Thoracic aorta (tissue), 2 donors: Measurements from ENCODE around the gene TBP. TPM values are rescaled to one million over a fixed set of nuclear protein-coding genes. Genes with fewer than 3 reads are reported as not detected.
"Not testable (repeated sequence)": the region's sequence is repeated elsewhere in the genome, so short reads cannot be mapped to it uniquely, and the experiment has no call there.

Source experiments
- ATAC-seq: fragments of 150-250 bp; one replicate; pipeline ENCODE4 v1.8.0; 2017; ENCODE audit warnings: low read depth; ENCODE audit not compliant: insufficient number of reproducible peaks, low FRiP score
- DNase-seq: peaks from one replicate; pipeline ENCODE4 v3.0.0-alpha.2; 2020; ENCODE audit warnings: low spot score
- H3K27ac ChIP-seq, 2 donors: fragments of 200-600 bp; sonication (generic); 1 replicate in 1 of 2; 2 replicates in 1 of 2; pipeline ENCODE4 v1.5.1; 2016; ENCODE audit warnings: mild to moderate bottlenecking in 2 of 2, moderate library complexity in 2 of 2
- H3K27me3 ChIP-seq: fragments of 200-600 bp; sonication (generic); replicated peaks from 2 replicates; pipeline ENCODE4 v1.6.0; 2016; ENCODE audit warnings: mild to moderate bottlenecking; ENCODE audit not compliant: insufficient read depth
- H3K36me3 ChIP-seq: fragments of 200-600 bp; sonication (generic); one replicate; pipeline ENCODE4 v1.5.1; 2016
- H3K4me1 ChIP-seq, 2 donors: fragments of 200-600 bp; sonication (generic); 1 replicate in 1 of 2; 2 replicates in 1 of 2; pipeline versions ENCODE4 v1.5.1 to v1.6.0; 2016; ENCODE audit warnings: low read depth in 2 of 2, mild to moderate bottlenecking in 1 of 2; ENCODE audit not compliant: control insufficient read depth in 1 of 2
- H3K4me3 ChIP-seq: fragments of 200-600 bp; sonication (generic); 2 replicates; pipeline ENCODE4 v1.5.1; 2016; ENCODE audit warnings: mild to moderate bottlenecking
- H3K9me3 ChIP-seq: fragments of 200-600 bp; sonication (generic); 2 replicates; pipeline ENCODE4 v1.5.1; 2016
- CTCF ChIP-seq: fragments of 200-600 bp; sonication (generic); IDR thresholded peaks from one replicate; pipeline ENCODE4 v1.5.1; 2019; ENCODE audit warnings: antibody characterized with exemption
- total RNA-seq, 2 donors: library from RNA; depleted of rRNA; stranded (reverse); fragments of >200 nt; gene quantifications; one replicate each; pipeline versions ENCODE4 v1.1.0 to v1.2.3, GENCODE V29; 2016

The TBP gene
- total RNA-seq, 2 donors from 2014 or later = 8.0 to 16.6 TPM

- Histone ChIP-seq H3K27ac (no peak overlapping the region), H3K4me1 (no peaks in the 10 kb centered on the region), H3K9me3 (no peaks in the 10 kb centered on the region), H3K4me3 (no peak overlapping the region), H3K27me3 (no peaks in the 10 kb centered on the region), H3K36me3 (no peaks in the 10 kb centered on the region)
- no peak for TF ChIP-seq CTCF
- DNase-seq = no peak
- no peak for ATAC-seq
These were observed 36.6 kb downstream of the TBP start for GRCh38 chr6:170590725-170591124.

- ATAC-seq (no peak), DNase-seq (no peak)
- Histone ChIP-seq H3K9me3 (no peaks in the 10 kb centered on the region), H3K27me3 (no peaks in the 10 kb centered on the region), H3K4me1 (no peaks in the 10 kb centered on the region), H3K27ac (no peak overlapping the region), H3K4me3 (no peak overlapping the region), H3K36me3 (no peaks in the 10 kb centered on the region)
- TF ChIP-seq CTCF = no peak
These were observed 42.3 kb downstream of the TBP start for GRCh38 chr6:170596426-170596825.

GRCh38 chr6:170597278-170597677, 43.1 kb downstream of the TBP start:
- H3K4me1 ChIP-seq = no peaks in the 10 kb centered on the region

GRCh38 chr6:170605574-170606259, 51.5 kb downstream of the TBP start:
- Histone ChIP-seq H3K4me3 (no peak overlapping the region), H3K27ac (no peak overlapping the region), H3K9me3 (no peaks in the 10 kb centered on the region), H3K4me1 (no peaks in the 10 kb centered on the region), H3K36me3 (no peaks in the 10 kb centered on the region), H3K27me3 (no peaks in the 10 kb centered on the region)
- ATAC-seq (no peak), DNase-seq (no peak)
- no peak for TF ChIP-seq CTCF

More at GRCh38 chr6:170597278-170597677, 43.1 kb downstream of the TBP start:
- TF ChIP-seq CTCF = no peak
- Histone ChIP-seq H3K27ac (no peak overlapping the region), H3K9me3 (no peaks in the 10 kb centered on the region), H3K4me3 (no peak overlapping the region), H3K27me3 (no peaks in the 10 kb centered on the region), H3K36me3 (no peaks in the 10 kb centered on the region)
- ATAC-seq = no peak
- DNase-seq = no peak

GRCh38 chr6:170609225-170609624, 55.1 kb downstream of the TBP start:
- H3K36me3 ChIP-seq, H3K4me1 ChIP-seq, DNase-seq, H3K9me3 ChIP-seq, H3K4me3 ChIP-seq, H3K27ac ChIP-seq, ATAC-seq, H3K27me3 ChIP-seq: not testable (repeated sequence)

- H3K27ac ChIP-seq, DNase-seq, H3K9me3 ChIP-seq, H3K4me3 ChIP-seq, H3K36me3 ChIP-seq, ATAC-seq, H3K4me1 ChIP-seq, H3K27me3 ChIP-seq: not testable (repeated sequence)
These were observed 58.2 kb downstream of the TBP start for GRCh38 chr6:170612256-170612804.

GRCh38 chr6:170616020-170616554, 61.9 kb downstream of the TBP start:
- not testable (repeated sequence) for H3K4me3 ChIP-seq, H3K36me3 ChIP-seq, H3K27me3 ChIP-seq, H3K27ac ChIP-seq, H3K4me1 ChIP-seq, H3K9me3 ChIP-seq, ATAC-seq, DNase-seq
